Spinal cord (tissue), 10 donors: ENCODE measurements around the gene CDX1. TPM values are rescaled to one million over a fixed set of nuclear protein-coding genes. Genes with fewer than 3 reads are reported as not detected.

ENCODE experiments used
- DNase-seq, 6 donors: peaks; one replicate each; pipeline versions ENCODE4 v3.0.0 to v3.0.0-alpha.2; 2013 to 2015; ENCODE audit warnings: low spot score in 6 of 6, low read depth in 4 of 6
- H3K27ac ChIP-seq: one replicate; pipeline ENCODE4 v1.5.1; 2013; ENCODE audit warnings: low read depth, low read length, control low read depth
- H3K27me3 ChIP-seq: one replicate; pipeline ENCODE4 v1.6.1; 2013; ENCODE audit warnings: low read length; ENCODE audit not compliant: control insufficient read depth, insufficient read depth
- H3K36me3 ChIP-seq: one replicate; pipeline ENCODE4 v1.6.1; 2013; ENCODE audit warnings: low read length; ENCODE audit not compliant: control insufficient read depth, insufficient read depth
- H3K4me1 ChIP-seq: one replicate; pipeline ENCODE4 v1.6.1; 2013; ENCODE audit warnings: low read length; ENCODE audit not compliant: control insufficient read depth, insufficient read depth
- H3K4me3 ChIP-seq: one replicate; pipeline ENCODE4 v1.5.1; 2013; ENCODE audit warnings: low read depth, low read length, control low read depth
- H3K9me3 ChIP-seq: one replicate; pipeline ENCODE4 v1.6.1; 2013; ENCODE audit warnings: low read length; ENCODE audit not compliant: control insufficient read depth, insufficient read depth
- WGBS: methylation state at CpG from one replicate; pipeline ENCODE4 v1.1.5; 2013; ENCODE audit warnings: missing lambda C conversion rate; ENCODE audit not compliant: insufficient coverage; 5-methylcytosine and 5-hydroxymethylcytosine counted together
- polyA plus RNA-seq, 2 donors: library from polyadenylated mRNA; unstranded; fragments of 120-200 nt; gene quantifications; one replicate each; pipeline ENCODE4 v1.2.1, GENCODE V29; 2013; ENCODE audit not compliant: insufficient read length in 2 of 2
- total RNA-seq, 2 donors: library from RNA; depleted of rRNA in 1 of 2; stranded (reverse); fragments of 120-200 nt in 1 of 2; fragments of >200 nt in 1 of 2; gene quantifications; one replicate each; pipeline versions ENCODE4 v1.2.3 to v1.2.4, GENCODE V29; 2013 to 2014
- donor health status: healthy.

Gene CDX1
- total and polyA plus RNA-seq, 4 donors = 0.28 TPM; not detected in 3

GRCh38 chr5:150137168-150137957 lies 29.2 kb upstream of the CDX1 start:
- H3K4me3 ChIP-seq = no peak overlapping the region
- 71% methylated on average over 9 of the region's 12 CpGs for WGBS
- H3K9me3 ChIP-seq = no peaks in the 10 kb centered on the region
- peaks cover 32% of the 10 kb centered on the region for H3K36me3 ChIP-seq
- DNase-seq = peak in 1 of 6 donors; percentile 59
- H3K27me3 ChIP-seq = no peaks in the 10 kb centered on the region
- H3K4me1 ChIP-seq = peaks cover 73% of the 10 kb centered on the region
- peak overlapping the region; percentile 82 for H3K27ac ChIP-seq

- Histone ChIP-seq H3K9me3 (no peaks in the 10 kb centered on the region), H3K4me3 (no peak overlapping the region), H3K4me1 (peaks cover 69% of the 10 kb centered on the region), H3K27me3 (no peaks in the 10 kb centered on the region), H3K36me3 (peaks cover 25% of the 10 kb centered on the region), H3K27ac (peak overlapping the region; percentile 82)
- 65% methylated on average over 5 of the region's 5 CpGs for WGBS
- DNase-seq = no peak
Measured at GRCh38 chr5:150137997-150138396, 28.6 kb upstream of the CDX1 start.

- Histone ChIP-seq H3K4me1 (peaks cover 75% of the 10 kb centered on the region), H3K27me3 (no peaks in the 10 kb centered on the region), H3K36me3 (peaks cover 24% of the 10 kb centered on the region), H3K27ac (peak overlapping the region; percentile 82), H3K9me3 (no peaks in the 10 kb centered on the region), H3K4me3 (no peak overlapping the region)
- DNase-seq = peak in 5 of 6 donors; percentile 45 to 93 (median 75)
- WGBS = 5% methylated on average over 5 of the region's 10 CpGs
Measured at GRCh38 chr5:150138551-150139265, 27.9 kb upstream of the CDX1 start.

GRCh38 chr5:150139334-150139733 lies 27.2 kb upstream of the CDX1 start:
- Histone ChIP-seq H3K4me1 (peaks cover 82% of the 10 kb centered on the region), H3K4me3 (no peak overlapping the region), H3K36me3 (peaks cover 24% of the 10 kb centered on the region), H3K9me3 (no peaks in the 10 kb centered on the region), H3K27me3 (no peaks in the 10 kb centered on the region), H3K27ac (peak overlapping the region; percentile 82)
- no peak for DNase-seq
- WGBS = 86% methylated on average over 2 of the region's 6 CpGs

GRCh38 chr5:150140830-150141229 lies 25.7 kb upstream of the CDX1 start:
- Histone ChIP-seq H3K27ac (peak overlapping the region; percentile 82), H3K4me3 (no peak overlapping the region)

GRCh38 chr5:150141544-150142184 lies 24.9 kb upstream of the CDX1 start:
- Histone ChIP-seq H3K27ac (peak overlapping the region; percentile 92), H3K27me3 (no peaks in the 10 kb centered on the region), H3K9me3 (no peaks in the 10 kb centered on the region), H3K36me3 (peaks cover 14% of the 10 kb centered on the region), H3K4me1 (peaks cover 88% of the 10 kb centered on the region), H3K4me3 (no peak overlapping the region)
- 65% methylated on average over 9 of the region's 9 CpGs for WGBS
- no peak for DNase-seq

More at GRCh38 chr5:150140830-150141229, 25.7 kb upstream of the CDX1 start:
- no peaks in the 10 kb centered on the region for H3K27me3 ChIP-seq
- WGBS = 50% methylated on average over 11 of the region's 11 CpGs
- peaks cover 89% of the 10 kb centered on the region for H3K4me1 ChIP-seq
- no peak for DNase-seq
- H3K9me3 ChIP-seq = no peaks in the 10 kb centered on the region
- peaks cover 20% of the 10 kb centered on the region for H3K36me3 ChIP-seq

- Histone ChIP-seq H3K4me1 (peaks cover 88% of the 10 kb centered on the region), H3K36me3 (peaks cover 7% of the 10 kb centered on the region), H3K27ac (peak overlapping the region; percentile 92), H3K27me3 (no peaks in the 10 kb centered on the region), H3K4me3 (no peak overlapping the region), H3K9me3 (no peaks in the 10 kb centered on the region)
- WGBS = 84% methylated on average over 9 of the region's 14 CpGs
- no peak for DNase-seq
Measured at GRCh38 chr5:150142185-150142958, 24.2 kb upstream of the CDX1 start.

- no CpG with 5 or more reads among the region's 4 CpGs for WGBS
- H3K36me3 ChIP-seq = peaks cover 5% of the 10 kb centered on the region
- H3K27ac ChIP-seq = peak overlapping the region; percentile 92
- H3K9me3 ChIP-seq = no peaks in the 10 kb centered on the region
- no peak overlapping the region for H3K4me3 ChIP-seq
- peaks cover 88% of the 10 kb centered on the region for H3K4me1 ChIP-seq
- no peak for DNase-seq
- H3K27me3 ChIP-seq = no peaks in the 10 kb centered on the region
Measured at GRCh38 chr5:150142959-150143349, 23.6 kb upstream of the CDX1 start.
